HG03139 (cell line): Measurements from ENCODE around the gene ARHGAP10.

Source experiments
- ATAC-seq: cut with Tn5 transposase; IDR thresholded peaks from one replicate; pipeline ENCODE4 v1.9.1; 2021; ENCODE audit not compliant: unreplicated experiment

ARHGAP10 gene

GRCh38 chr4:147943159-147943638 is 211.3 kb downstream of the ARHGAP10 start:
- peak; percentile 95 for ATAC-seq

GRCh38 chr4:147944249-147944648 is 212.4 kb downstream of the ARHGAP10 start:
- peak; percentile 33 for ATAC-seq

GRCh38 chr4:147944670-147945260 is 212.9 kb downstream of the ARHGAP10 start:
- ATAC-seq = no peak

GRCh38 chr4:147948336-147948735 is 216.4 kb downstream of the ARHGAP10 start:
- no peak for ATAC-seq

GRCh38 chr4:147950261-147950660 is 218.4 kb downstream of the ARHGAP10 start:
- no peak for ATAC-seq

- no peak for ATAC-seq
These were observed 219.0 kb downstream of the ARHGAP10 start for GRCh38 chr4:147950841-147951240.

GRCh38 chr4:147954850-147955249 is 223.0 kb downstream of the ARHGAP10 start:
- ATAC-seq = no peak

- no peak for ATAC-seq
These were observed 224.1 kb downstream of the ARHGAP10 start for GRCh38 chr4:147955827-147956558.

- no peak for ATAC-seq
These were observed 225.6 kb downstream of the ARHGAP10 start for GRCh38 chr4:147957446-147957845.

GRCh38 chr4:147958057-147958456 is 226.2 kb downstream of the ARHGAP10 start:
- no peak for ATAC-seq

GRCh38 chr4:147958489-147959065 is 226.7 kb downstream of the ARHGAP10 start:
- no peak for ATAC-seq

- peak; percentile 88 for ATAC-seq
These were observed 229.1 kb downstream of the ARHGAP10 start for GRCh38 chr4:147960971-147961370.

GRCh38 chr4:147963839-147964238 is 232.0 kb downstream of the ARHGAP10 start:
- ATAC-seq = no peak

GRCh38 chr4:147964266-147964880 is 232.5 kb downstream of the ARHGAP10 start:
- no peak for ATAC-seq

GRCh38 chr4:147965056-147965455 is 233.2 kb downstream of the ARHGAP10 start:
- no peak for ATAC-seq

- no peak for ATAC-seq
These were observed 234.0 kb downstream of the ARHGAP10 start for GRCh38 chr4:147965873-147966272.

- no peak for ATAC-seq
These were observed 236.8 kb downstream of the ARHGAP10 start for GRCh38 chr4:147968641-147969040.

- no peak for ATAC-seq
These were observed 237.9 kb downstream of the ARHGAP10 start for GRCh38 chr4:147969573-147970385.

GRCh38 chr4:147971116-147971515 is 239.2 kb downstream of the ARHGAP10 start:
- ATAC-seq = no peak

- ATAC-seq = no peak
These were observed 243.4 kb downstream of the ARHGAP10 start for GRCh38 chr4:147975325-147975724.
